ENCODE data around the gene SMAD3.

DNA sequence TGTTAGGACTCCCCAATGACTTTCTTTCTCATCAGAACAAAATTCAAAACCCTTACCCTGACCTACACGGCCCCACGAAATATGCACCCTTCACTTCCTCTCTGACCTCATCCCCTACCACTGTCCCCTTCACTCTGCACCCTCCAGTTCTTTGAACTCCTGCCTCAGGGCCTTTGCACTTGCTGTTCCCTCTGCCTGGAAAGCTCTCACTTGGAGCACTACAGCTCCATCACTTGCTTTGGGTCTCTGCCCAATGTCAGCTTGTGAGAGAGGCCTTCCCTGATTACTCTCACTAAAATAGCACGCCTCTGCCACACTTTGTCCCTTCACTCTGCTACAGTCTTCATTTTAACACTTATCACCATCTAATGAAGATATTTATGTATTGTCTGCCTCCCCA lies 32.8 kb upstream of the SMAD3 start:
- TF ChIP-seq EZH2 (IDR thresholded peaks at IDR 0.05) (no peak), RAD21 (IDR thresholded peaks at IDR 0.05; ENCODE audit: low read depth) (no peak), POLR2A (IDR thresholded peaks at IDR 0.05; ENCODE audit: borderline replicate concordance, extremely low read depth, insufficient read depth, insufficient read length) (no peak), ZNF274 (IDR thresholded peaks at IDR 0.05; ENCODE audit: low read depth, low read length) (no peak)
- TF ChIP-seq, protein P1, sequence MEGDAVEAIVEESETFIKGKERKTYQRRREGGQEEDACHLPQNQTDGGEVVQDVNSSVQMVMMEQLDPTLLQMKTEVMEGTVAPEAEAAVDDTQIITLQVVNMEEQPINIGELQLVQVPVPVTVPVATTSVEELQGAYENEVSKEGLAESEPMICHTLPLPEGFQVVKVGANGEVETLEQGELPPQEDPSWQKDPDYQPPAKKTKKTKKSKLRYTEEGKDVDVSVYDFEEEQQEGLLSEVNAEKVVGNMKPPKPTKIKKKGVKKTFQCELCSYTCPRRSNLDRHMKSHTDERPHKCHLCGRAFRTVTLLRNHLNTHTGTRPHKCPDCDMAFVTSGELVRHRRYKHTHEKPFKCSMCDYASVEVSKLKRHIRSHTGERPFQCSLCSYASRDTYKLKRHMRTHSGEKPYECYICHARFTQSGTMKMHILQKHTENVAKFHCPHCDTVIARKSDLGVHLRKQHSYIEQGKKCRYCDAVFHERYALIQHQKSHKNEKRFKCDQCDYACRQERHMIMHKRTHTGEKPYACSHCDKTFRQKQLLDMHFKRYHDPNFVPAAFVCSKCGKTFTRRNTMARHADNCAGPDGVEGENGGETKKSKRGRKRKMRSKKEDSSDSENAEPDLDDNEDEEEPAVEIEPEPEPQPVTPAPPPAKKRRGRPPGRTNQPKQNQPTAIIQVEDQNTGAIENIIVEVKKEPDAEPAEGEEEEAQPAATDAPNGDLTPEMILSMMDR (IDR thresholded peaks at IDR 0.05 in 2 of 3, conservative IDR thresholded peaks at IDR 0.05 in 1 of 3; ENCODE audit: borderline replicate concordance in 1 of 3, insufficient read depth in 1 of 3, low read depth in 2 of 3, low read length in 2 of 3): no peak
